Measurements from ENCODE around the gene BRI3. TPM values are rescaled to one million over a fixed set of nuclear protein-coding genes. Genes with fewer than 3 reads are reported as not detected.

The BRI3 gene
- total and polyA plus RNA-seq, 10 of the 15 experiments (the other 5 are each of a cell fraction or from before 2014, with no cell fraction given): 4.5 to 56.3 (median 21.5) TPM

DNA sequence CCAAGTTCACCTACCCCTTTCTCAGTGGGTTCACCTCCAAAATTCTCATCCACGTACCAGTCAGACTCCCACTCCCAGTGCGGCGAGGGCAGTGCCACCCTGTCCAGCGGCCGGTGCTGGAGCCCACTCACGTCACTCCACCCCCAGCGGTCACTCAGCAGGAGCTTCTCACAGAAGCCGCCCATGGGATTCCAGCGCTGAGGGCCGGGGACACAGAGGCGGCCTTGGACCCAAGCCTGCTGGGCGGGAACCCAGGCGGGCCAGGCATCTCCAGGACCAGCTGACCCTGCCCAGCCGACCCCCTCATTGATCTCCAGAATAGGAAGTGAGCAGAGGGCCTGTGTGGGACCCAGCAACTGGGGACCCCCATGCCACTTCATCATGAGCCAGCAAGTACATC is 36.6 kb upstream of the BRI3 start:
- ChIA-PET POLR2A (no interaction called here), CTCF (interaction anchor here (0.6 kb wide), 1 partner anchor 687 kb away, joined by 4 read pairs; no protein-coding TSS in a partner anchor), RAD21 (ENCODE audit: unreplicated experiment) (no interaction called here), SMC1A (ENCODE audit: uncharacterized antibody, unreplicated experiment) (no interaction called here)
- no peak for TF ChIP-seq JUND (IDR thresholded peaks at IDR 0.05; ENCODE audit: low read depth, low read length)
- no peak for TF ChIP-seq JUNB (IDR thresholded peaks at IDR 0.05)
- TF ChIP-seq, protein P1, sequence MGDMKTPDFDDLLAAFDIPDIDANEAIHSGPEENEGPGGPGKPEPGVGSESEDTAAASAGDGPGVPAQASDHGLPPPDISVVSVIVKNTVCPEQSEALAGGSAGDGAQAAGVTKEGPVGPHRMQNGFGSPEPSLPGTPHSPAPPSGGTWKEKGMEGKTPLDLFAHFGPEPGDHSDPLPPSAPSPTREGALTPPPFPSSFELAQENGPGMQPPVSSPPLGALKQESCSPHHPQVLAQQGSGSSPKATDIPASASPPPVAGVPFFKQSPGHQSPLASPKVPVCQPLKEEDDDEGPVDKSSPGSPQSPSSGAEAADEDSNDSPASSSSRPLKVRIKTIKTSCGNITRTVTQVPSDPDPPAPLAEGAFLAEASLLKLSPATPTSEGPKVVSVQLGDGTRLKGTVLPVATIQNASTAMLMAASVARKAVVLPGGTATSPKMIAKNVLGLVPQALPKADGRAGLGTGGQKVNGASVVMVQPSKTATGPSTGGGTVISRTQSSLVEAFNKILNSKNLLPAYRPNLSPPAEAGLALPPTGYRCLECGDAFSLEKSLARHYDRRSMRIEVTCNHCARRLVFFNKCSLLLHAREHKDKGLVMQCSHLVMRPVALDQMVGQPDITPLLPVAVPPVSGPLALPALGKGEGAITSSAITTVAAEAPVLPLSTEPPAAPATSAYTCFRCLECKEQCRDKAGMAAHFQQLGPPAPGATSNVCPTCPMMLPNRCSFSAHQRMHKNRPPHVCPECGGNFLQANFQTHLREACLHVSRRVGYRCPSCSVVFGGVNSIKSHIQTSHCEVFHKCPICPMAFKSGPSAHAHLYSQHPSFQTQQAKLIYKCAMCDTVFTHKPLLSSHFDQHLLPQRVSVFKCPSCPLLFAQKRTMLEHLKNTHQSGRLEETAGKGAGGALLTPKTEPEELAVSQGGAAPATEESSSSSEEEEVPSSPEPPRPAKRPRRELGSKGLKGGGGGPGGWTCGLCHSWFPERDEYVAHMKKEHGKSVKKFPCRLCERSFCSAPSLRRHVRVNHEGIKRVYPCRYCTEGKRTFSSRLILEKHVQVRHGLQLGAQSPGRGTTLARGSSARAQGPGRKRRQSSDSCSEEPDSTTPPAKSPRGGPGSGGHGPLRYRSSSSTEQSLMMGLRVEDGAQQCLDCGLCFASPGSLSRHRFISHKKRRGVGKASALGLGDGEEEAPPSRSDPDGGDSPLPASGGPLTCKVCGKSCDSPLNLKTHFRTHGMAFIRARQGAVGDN (IDR thresholded peaks at IDR 0.05): no peak
- TF ChIP-seq EED (IDR thresholded peaks at IDR 0.05; ENCODE audit: low read depth): no peak
- TF ChIP-seq FOXK2 (IDR thresholded peaks at IDR 0.05): no peak
- TF ChIP-seq NFYB (IDR thresholded peaks at IDR 0.05; ENCODE audit: insufficient read depth, low read depth, low read length): no peak
- TF ChIP-seq, protein P2, sequence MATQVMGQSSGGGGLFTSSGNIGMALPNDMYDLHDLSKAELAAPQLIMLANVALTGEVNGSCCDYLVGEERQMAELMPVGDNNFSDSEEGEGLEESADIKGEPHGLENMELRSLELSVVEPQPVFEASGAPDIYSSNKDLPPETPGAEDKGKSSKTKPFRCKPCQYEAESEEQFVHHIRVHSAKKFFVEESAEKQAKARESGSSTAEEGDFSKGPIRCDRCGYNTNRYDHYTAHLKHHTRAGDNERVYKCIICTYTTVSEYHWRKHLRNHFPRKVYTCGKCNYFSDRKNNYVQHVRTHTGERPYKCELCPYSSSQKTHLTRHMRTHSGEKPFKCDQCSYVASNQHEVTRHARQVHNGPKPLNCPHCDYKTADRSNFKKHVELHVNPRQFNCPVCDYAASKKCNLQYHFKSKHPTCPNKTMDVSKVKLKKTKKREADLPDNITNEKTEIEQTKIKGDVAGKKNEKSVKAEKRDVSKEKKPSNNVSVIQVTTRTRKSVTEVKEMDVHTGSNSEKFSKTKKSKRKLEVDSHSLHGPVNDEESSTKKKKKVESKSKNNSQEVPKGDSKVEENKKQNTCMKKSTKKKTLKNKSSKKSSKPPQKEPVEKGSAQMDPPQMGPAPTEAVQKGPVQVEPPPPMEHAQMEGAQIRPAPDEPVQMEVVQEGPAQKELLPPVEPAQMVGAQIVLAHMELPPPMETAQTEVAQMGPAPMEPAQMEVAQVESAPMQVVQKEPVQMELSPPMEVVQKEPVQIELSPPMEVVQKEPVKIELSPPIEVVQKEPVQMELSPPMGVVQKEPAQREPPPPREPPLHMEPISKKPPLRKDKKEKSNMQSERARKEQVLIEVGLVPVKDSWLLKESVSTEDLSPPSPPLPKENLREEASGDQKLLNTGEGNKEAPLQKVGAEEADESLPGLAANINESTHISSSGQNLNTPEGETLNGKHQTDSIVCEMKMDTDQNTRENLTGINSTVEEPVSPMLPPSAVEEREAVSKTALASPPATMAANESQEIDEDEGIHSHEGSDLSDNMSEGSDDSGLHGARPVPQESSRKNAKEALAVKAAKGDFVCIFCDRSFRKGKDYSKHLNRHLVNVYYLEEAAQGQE (IDR thresholded peaks at IDR 0.05; ENCODE audit: low read depth, low read length): no peak
- no peak for TF ChIP-seq MTA3 (IDR thresholded peaks at IDR 0.05; ENCODE audit: borderline replicate concordance, low read length)
- TF ChIP-seq LARP7 (IDR thresholded peaks at IDR 0.05): no peak
- no peaks in the 10 kb centered on the region for H3K27me3 ChIP-seq (replicated peaks in 1 of 2; ENCODE audit: control insufficient read depth in 2 of 2, insufficient read depth in 2 of 2, low read length in 1 of 2)
- H3K4me3 ChIP-seq: no peak overlapping the region
- no peaks in the 10 kb centered on the region for H3K9me3 ChIP-seq (replicated peaks; ENCODE audit: control insufficient read depth, insufficient read depth, low read length)
- H3K4me2 ChIP-seq (ENCODE audit: control insufficient read depth, insufficient read depth): no peak overlapping the region
- H3K27ac ChIP-seq (ENCODE audit: control insufficient read depth, insufficient read depth): no peak overlapping the region
- no peaks in the 10 kb centered on the region for H3K79me2 ChIP-seq (ENCODE audit: control insufficient read depth, insufficient read depth, low read length)
- no TSS peak for BruUV-seq (replicated peaks)
- H3K36me3 ChIP-seq (ENCODE audit: control insufficient read depth in 2 of 2, insufficient read depth in 2 of 2, low read length in 1 of 2): no peaks in the 10 kb centered on the region
- in situ Hi-C loops (cut with MboI): loop anchor here (5.0 kb wide), 1 partner anchor 223 kb away; no protein-coding TSS in a partner anchor
- DNase-seq (ENCODE audit: low read depth, low spot score): no peak
- ATAC-seq: no peak
- no peaks in the 10 kb centered on the region for H3K4me1 ChIP-seq (ENCODE audit: control insufficient read depth, insufficient read depth, low read length)
- no peaks in the 10 kb centered on the region for H4K20me1 ChIP-seq (ENCODE audit: control insufficient read depth, insufficient read depth)
- H2AFZ ChIP-seq (ENCODE audit: control insufficient read depth, low read depth, low read length): no peak overlapping the region
- intact Hi-C loops (cut with micrococcal nuclease; ENCODE audit: unreplicated experiment): no loop called here
- H3K9ac ChIP-seq (ENCODE audit: control insufficient read depth, insufficient read depth, low read length): no peak overlapping the region
- WGBS (ENCODE audit: insufficient coverage, insufficient replicate concordance, low lambda C conversion rate, missing lambda C conversion rate): 98% methylated on average over 14 of the region's 14 CpGs
- FAIRE-seq: no peak

All from GM12878 (cell line).